ENCODE measurements around the gene AGAP1. TPM values are rescaled to one million over a fixed set of nuclear protein-coding genes. Genes with fewer than 3 reads are reported as not detected.
"Not testable (repeated sequence)": the region's sequence is repeated elsewhere in the genome, so short reads cannot be mapped to it uniquely, and the experiment has no call there.

Gene AGAP1
- total and polyA plus RNA-seq, 2 donors (not counting 3 experiments of a cell fraction or from before 2014, with no cell fraction given) = 10.2 to 20.9 TPM

GRCh38 chr2:236090027-236090382 lies 596.2 kb downstream of the AGAP1 start:
- intact Hi-C loops (cut with micrococcal nuclease) = no loop called here
- TF ChIP-seq MYC (IDR thresholded peaks at IDR 0.05; ENCODE audit: low read depth, low read length) = no peak
- no peak for TF ChIP-seq POLR2A (IDR thresholded peaks at IDR 0.05; ENCODE audit: low read depth, low read length)
- no peak for TF ChIP-seq MAX (IDR thresholded peaks at IDR 0.05; ENCODE audit: insufficient read depth, insufficient read length)
- no peak for TF ChIP-seq FOS (IDR thresholded peaks at IDR 0.05; ENCODE audit: borderline replicate concordance, insufficient read depth, low read length)
- no peak for TF ChIP-seq CTCF (IDR thresholded peaks at IDR 0.05; ENCODE audit: extremely low read depth in 1 of 2, insufficient read depth in 1 of 2, low read depth in 1 of 2, low read length in 2 of 2)
- no peak for TF ChIP-seq GATA2 (IDR thresholded peaks at IDR 0.05; ENCODE audit: insufficient read depth, insufficient read length, low read depth, low read length)
- no peak for TF ChIP-seq POLR2AphosphoS5 (IDR thresholded peaks at IDR 0.05; ENCODE audit: insufficient read depth, low read depth, low read length)
- TF ChIP-seq EZH2 (IDR thresholded peaks at IDR 0.05; ENCODE audit: borderline replicate concordance, low read depth, low read length, severe bottlenecking) = no peak
- no peak for TF ChIP-seq JUN (IDR thresholded peaks at IDR 0.05; ENCODE audit: borderline replicate concordance, insufficient read depth, insufficient read length, low read depth)
- dilution Hi-C loops (cut with MboI; ENCODE audit: extremely low pct_ligation_motif_present, low sequenced_read_pairs) = no loop called here
- FAIRE-seq (no peak), DNase-seq (ENCODE audit: low read depth, low spot score) (no peak)
- Histone ChIP-seq H3K4me3 (replicated peaks in 1 of 3; ENCODE audit: insufficient read depth in 1 of 3, low read depth in 1 of 3, low read length in 3 of 3) (no peak overlapping the region), H3K27me3 (ENCODE audit: control insufficient read depth in 2 of 2, insufficient read depth in 2 of 2, low read length in 2 of 2) (no peaks in the 10 kb centered on the region), H2AFZ (ENCODE audit: low read depth, low read length) (no peak overlapping the region), H3K36me3 (ENCODE audit: control insufficient read depth in 2 of 2, extremely low read depth in 1 of 2, insufficient read depth in 2 of 2, low read length in 2 of 2) (no peaks in the 10 kb centered on the region), H3K79me2 (ENCODE audit: control insufficient read depth, insufficient read depth, low read length) (no peaks in the 10 kb centered on the region), H3K27ac (ENCODE audit: insufficient read depth, low read depth, low read length) (no peak overlapping the region), H3K4me1 (ENCODE audit: control insufficient read depth, extremely low read depth, insufficient read depth, low read length) (no peaks in the 10 kb centered on the region), H3K9me3 (replicated peaks; ENCODE audit: control insufficient read depth, insufficient read depth, low read length) (no peaks in the 10 kb centered on the region), H3K9ac (replicated peaks; ENCODE audit: extremely low read depth, insufficient read depth, low read length) (no peak overlapping the region), H3K9me1 (replicated peaks; ENCODE audit: control insufficient read depth, extremely low read depth, insufficient read depth, low read length) (no peaks in the 10 kb centered on the region), H4K20me1 (replicated peaks; ENCODE audit: control insufficient read depth, extremely low read depth, insufficient read depth, low read length) (no peaks in the 10 kb centered on the region), H3K4me2 (ENCODE audit: insufficient read depth, low read length) (no peak overlapping the region)
- ChIA-PET CTCF (no interaction called here), POLR2A (no interaction called here)
- no TSS peak for BruUV-seq (replicated peaks)

- DNase-seq (ENCODE audit: low read depth, low spot score); H4K20me1 ChIP-seq (replicated peaks; ENCODE audit: control insufficient read depth, extremely low read depth, insufficient read depth, low read length); H3K9me3 ChIP-seq (replicated peaks; ENCODE audit: control insufficient read depth, insufficient read depth, low read length); H3K9ac ChIP-seq (replicated peaks; ENCODE audit: extremely low read depth, insufficient read depth, low read length); POLR2A ChIA-PET; FAIRE-seq; H3K4me2 ChIP-seq (ENCODE audit: insufficient read depth, low read length); H2AFZ ChIP-seq (ENCODE audit: low read depth, low read length); H3K27ac ChIP-seq (ENCODE audit: insufficient read depth, low read depth, low read length); H3K9me1 ChIP-seq (replicated peaks; ENCODE audit: control insufficient read depth, extremely low read depth, insufficient read depth, low read length); H3K4me1 ChIP-seq (ENCODE audit: control insufficient read depth, extremely low read depth, insufficient read depth, low read length); H3K27me3 ChIP-seq (ENCODE audit: control insufficient read depth in 2 of 2, insufficient read depth in 2 of 2, low read length in 2 of 2); H3K4me3 ChIP-seq (replicated peaks in 1 of 3; ENCODE audit: insufficient read depth in 1 of 3, low read depth in 1 of 3, low read length in 3 of 3); CTCF ChIA-PET; H3K79me2 ChIP-seq (ENCODE audit: control insufficient read depth, insufficient read depth, low read length); intact Hi-C loops (cut with micrococcal nuclease); H3K36me3 ChIP-seq (ENCODE audit: control insufficient read depth in 2 of 2, extremely low read depth in 1 of 2, insufficient read depth in 2 of 2, low read length in 2 of 2); BruUV-seq (replicated peaks); dilution Hi-C loops (cut with MboI; ENCODE audit: extremely low pct_ligation_motif_present, low sequenced_read_pairs): not testable (repeated sequence)
Measured at GRCh38 chr2:236090826-236091225, 597.0 kb downstream of the AGAP1 start.

All from endothelial cell of umbilical vein (primary cell).